GM12878 (cell line): Measurements from ENCODE around the gene MYO1H. TPM values are rescaled to one million over a fixed set of nuclear protein-coding genes. Genes with fewer than 3 reads are reported as not detected.

Source experiments
- CBX5 ChIP-seq: sonication (generic); IDR thresholded peaks from 2 replicates; pipeline ENCODE4 v1.6.1; 2016; ENCODE audit warnings: low read depth, moderate library complexity, mild to moderate bottlenecking, inconsistent platforms
- E4F1 ChIP-seq: fragments of 450-650 bp; IDR thresholded peaks from 2 replicates; pipeline ENCODE4 v1.6.1; 2018; ENCODE audit warnings: borderline replicate concordance, mild to moderate bottlenecking; ENCODE audit not compliant: partially characterized antibody
- ESRRA ChIP-seq: IDR thresholded peaks from 2 replicates; pipeline ENCODE4 v1.6.1; 2012; ENCODE audit warnings: mild to moderate bottlenecking, low read length, improper control_type of control experiment
- HDAC6 ChIP-seq: fragments of 200-600 bp; sonication (generic); IDR thresholded peaks from one replicate; pipeline ENCODE4 v1.8.0; 2017; ENCODE audit warnings: antibody characterized with exemption; ENCODE audit not compliant: unreplicated experiment
- NFYA ChIP-seq: IDR thresholded peaks from 2 replicates; pipeline ENCODE4 v1.6.1; 2011; ENCODE audit warnings: low read depth, mild to moderate bottlenecking, low read length, improper control_type of control experiment, borderline replicate concordance
- NR2F1 ChIP-seq: fragments of 450-650 bp; conservative IDR thresholded peaks from 2 replicates; pipeline ENCODE4 v1.6.1; 2017; ENCODE audit warnings: mild to moderate bottlenecking
- PAX8 ChIP-seq: fragments of 450-650 bp; IDR thresholded peaks from 2 replicates; pipeline ENCODE4 v1.6.1; 2017; ENCODE audit warnings: mild to moderate bottlenecking, moderate library complexity
- POU2F2 ChIP-seq: IDR thresholded peaks from 3 replicates; pipeline ENCODE4 v1.6.1; 2011; ENCODE audit warnings: low read depth, mild to moderate bottlenecking, low read length, borderline replicate concordance
- REST ChIP-seq: IDR thresholded peaks from 2 replicates; pipeline ENCODE4 v1.6.1; 2012; ENCODE audit warnings: mild to moderate bottlenecking, low read depth, low read length
- SMAD5 ChIP-seq: IDR thresholded peaks from 2 replicates; pipeline ENCODE4 v1.6.1; 2016; ENCODE audit warnings: antibody characterized with exemption, low read depth
- SPI1 ChIP-seq: IDR thresholded peaks from 2 replicates; pipeline ENCODE4 v1.6.1; 2011; ENCODE audit warnings: low read depth, mild to moderate bottlenecking, low read length, moderate library complexity, borderline replicate concordance; ENCODE audit not compliant: insufficient read depth
- ZBTB4 ChIP-seq: fragments of 450-650 bp; formaldehyde crosslinking; IDR thresholded peaks from 2 replicates; pipeline ENCODE4 v1.4.0; 2022; ENCODE audit warnings: mild to moderate bottlenecking, moderate library complexity
- ZNF24 ChIP-seq: fragments of 450-650 bp; IDR thresholded peaks from 2 replicates; pipeline ENCODE4 v1.6.1; 2017; ENCODE audit warnings: antibody characterized with exemption, mild to moderate bottlenecking
- ZNF274 ChIP-seq: IDR thresholded peaks from one replicate; pipeline ENCODE4 v1.8.0; 2011; ENCODE audit not compliant: insufficient read length, insufficient read depth
- ZNF687 ChIP-seq: fragments of 450-650 bp; IDR thresholded peaks from 2 replicates; pipeline ENCODE4 v1.6.1; 2017; ENCODE audit warnings: mild to moderate bottlenecking, moderate library complexity
- ZSCAN29 ChIP-seq: fragments of 450-650 bp; IDR thresholded peaks from 2 replicates; pipeline ENCODE4 v1.6.1; 2017; ENCODE audit warnings: mild to moderate bottlenecking, moderate library complexity
- polyA plus RNA-seq, 11 experiments: library from polyadenylated mRNA; depleted of rRNA in 4 of 11; unstranded in 6 of 11; stranded (reverse) in 5 of 11; fragments of >200 nt; fragmentation: Nextera tagmentation in 4 of 11; fragmentation: Illumina TruSeq in 1 of 11; extraction: Ambion mirVana in 4 of 11; extraction: Trizol in 1 of 11; gene quantifications; 1 replicate in 1 of 11; 2 replicates in 10 of 11; pipeline versions ENCODE4 v1.2.1 to v1.2.3, GENCODE V29; 2011 to 2016; ENCODE audit warnings: inconsistent platforms in 2 of 11, missing spikeins in 2 of 11, low read depth in 1 of 11
- total RNA-seq, 4 experiments: library from RNA; depleted of rRNA in 3 of 4; stranded (reverse); fragments of >200 nt in 3 of 4; fragmentation: Illumina TruSeq in 1 of 4; extraction: Trizol in 1 of 4; gene quantifications; 2 replicates each; pipeline versions ENCODE4 v1.2.1 to v1.2.3, GENCODE V29; 2013 to 2021

MYO1H gene
- total and polyA plus RNA-seq, 10 of the 15 experiments (the other 5 are each of a cell fraction or from before 2014, with no cell fraction given), result 0.05 TPM; not detected in 9

- peak; percentile 41; the same call in 1 of the 2 replicates for TF ChIP-seq REST
- TF ChIP-seq SPI1, result 0 out of 2 replicates have a peak, but pooled peaks have one; percentile 16
- no peak for TF ChIP-seq PAX8
- TF ChIP-seq NR2F1, result peak; percentile 56
- 0 out of 2 replicates have a peak, but pooled peaks have one; percentile 48 for TF ChIP-seq ZSCAN29
- TF ChIP-seq HDAC6, result no peak
- TF ChIP-seq POU2F2, result peak; percentile 48; the same call in 2 of the 3 replicates
- no peak for TF ChIP-seq SMAD5
- TF ChIP-seq E4F1, result peak; percentile 92
- TF ChIP-seq ZNF687, result no peak
- no peak for TF ChIP-seq ZNF24
- no peak for TF ChIP-seq ZBTB4
- no peak for TF ChIP-seq ZNF274
- no peak for TF ChIP-seq NFYA
- no peak for TF ChIP-seq CBX5
- TF ChIP-seq ESRRA, result peak; percentile 47; the same call in 1 of the 2 replicates
Observed at GRCh38 chr12:109477185-109477962, 129.7 kb downstream of the MYO1H start, which contains the start of the genes KCTD10 and UBE3B (continued).
